Stimulated activated CD8-positive, alpha-beta memory T cell treated with anti-CD3 and anti-CD28 coated beads, Interleukin-15, amount 100 ng/mL, for 48 hours (primary cell): ENCODE results near the gene NUDT4.
"Not testable (repeated sequence)": the region's sequence is repeated elsewhere in the genome, so short reads cannot be mapped to it uniquely, and the experiment has no call there.

Experiments used
- DNase-seq, 2 donors: peaks; one replicate each; pipeline ENCODE4 v3.0.0-alpha.2; 2020; ENCODE audit warnings: low read depth in 2 of 2

NUDT4 gene

DNA sequence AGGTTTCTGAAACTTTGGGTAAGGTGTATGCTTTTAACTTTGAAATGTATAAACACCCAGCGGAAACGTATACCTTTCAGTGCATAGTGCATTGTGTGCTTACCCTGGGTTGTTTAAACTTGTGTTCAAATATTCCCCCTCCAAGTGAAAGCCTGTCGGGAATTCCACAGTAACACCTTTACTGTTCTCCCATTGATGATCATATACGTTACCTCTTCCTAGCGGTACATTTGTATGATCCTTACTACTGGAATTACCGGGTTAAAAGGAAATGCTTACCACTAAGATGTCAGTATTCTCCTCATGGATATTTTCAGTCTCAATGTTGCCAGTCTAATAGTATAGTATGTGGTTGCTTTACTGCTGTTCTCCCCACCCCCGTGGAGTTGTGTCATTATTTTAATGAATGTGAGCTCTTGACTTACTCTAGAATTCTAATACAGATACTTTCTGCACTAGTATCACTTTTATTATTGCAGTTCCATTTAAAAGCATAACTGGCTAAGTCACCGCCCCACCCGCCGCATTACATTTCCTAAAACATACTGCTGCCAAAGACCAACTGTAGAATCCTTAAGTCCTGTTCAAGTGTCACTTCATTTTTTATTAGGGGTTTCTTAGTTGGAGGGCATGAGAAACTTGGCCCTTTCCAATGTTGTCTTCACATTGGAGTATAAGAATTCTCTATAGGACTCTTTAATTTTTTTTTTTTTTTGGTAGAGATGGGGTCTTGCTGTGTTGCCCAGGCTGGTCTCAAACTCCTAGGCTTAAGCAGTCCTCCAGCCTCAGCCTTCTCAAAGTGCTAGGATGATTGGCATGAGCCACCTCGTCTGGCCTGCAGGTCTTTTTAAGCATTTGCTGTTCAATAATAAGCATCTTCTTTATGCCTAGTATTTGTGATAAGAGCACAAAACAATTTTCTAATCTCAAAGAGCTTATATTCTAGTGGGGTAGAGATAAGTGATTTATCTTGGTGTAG, 24.9 kb downstream of the NUDT4 start:
- DNase-seq: no peak

GRCh38 chr12:93403988-93404803, 26.5 kb downstream of the NUDT4 start:
- DNase-seq: no peak

DNA sequence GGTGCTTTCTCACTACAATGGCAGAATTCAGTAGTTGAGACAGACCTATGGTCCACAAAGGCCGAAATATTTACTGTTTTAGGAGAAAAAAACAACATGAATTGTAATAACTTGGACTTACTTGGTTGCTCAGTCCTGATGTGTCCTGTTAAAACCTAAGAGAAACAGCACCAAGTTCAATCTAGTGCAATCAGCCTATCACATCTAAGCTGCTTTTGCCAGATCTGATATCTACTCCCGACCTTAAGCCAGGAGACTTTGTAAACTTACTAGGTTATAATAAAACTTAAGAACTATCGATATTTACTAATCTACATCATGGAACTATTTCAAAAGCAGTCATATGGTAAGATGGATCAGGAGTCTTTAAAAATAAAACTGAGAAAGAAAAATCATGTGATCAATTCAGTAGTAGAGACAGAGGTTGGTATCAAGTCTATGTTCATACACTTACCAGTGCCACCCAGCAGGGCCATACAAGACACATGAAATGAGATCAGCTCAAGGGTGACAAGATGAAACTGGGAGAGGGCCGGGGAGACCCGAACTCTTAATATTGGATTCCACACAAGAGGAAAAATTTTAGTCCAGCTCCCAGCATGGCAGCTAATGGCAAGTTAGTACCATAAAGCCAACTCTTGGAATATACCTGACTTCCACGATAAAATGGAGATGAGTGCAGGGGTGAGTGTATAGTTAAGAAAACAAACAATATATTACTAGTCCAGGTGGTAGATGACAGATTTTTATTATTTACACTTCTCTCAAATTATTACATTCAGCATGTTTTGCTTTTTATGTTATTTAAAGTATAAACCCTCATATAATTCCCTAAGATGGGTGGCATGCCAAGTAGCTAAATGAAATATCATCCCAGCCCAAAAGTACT, 27.5 kb downstream of the NUDT4 start:
- DNase-seq: no peak

- DNase-seq: no peak
Observed at GRCh38 chr12:93407054-93407962, 29.6 kb downstream of the NUDT4 start.

DNA sequence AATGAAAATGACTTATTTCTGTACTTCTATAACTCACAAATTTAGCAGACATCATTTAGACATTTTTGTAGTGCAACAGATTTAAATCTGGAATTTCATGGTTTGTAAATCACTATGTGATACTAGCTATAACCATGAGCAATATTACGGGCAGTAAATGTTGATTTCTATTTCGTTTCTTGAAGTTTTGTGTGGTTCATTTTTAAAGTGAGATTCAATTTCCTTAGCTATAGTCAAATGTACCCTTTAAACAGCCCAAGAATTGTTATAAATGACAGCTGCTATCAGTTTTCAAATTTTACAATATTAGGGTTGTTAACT, 30.2 kb downstream of the NUDT4 start:
- no peak for DNase-seq

GRCh38 chr12:93408813-93409212, 31.1 kb downstream of the NUDT4 start:
- no peak for DNase-seq

DNA sequence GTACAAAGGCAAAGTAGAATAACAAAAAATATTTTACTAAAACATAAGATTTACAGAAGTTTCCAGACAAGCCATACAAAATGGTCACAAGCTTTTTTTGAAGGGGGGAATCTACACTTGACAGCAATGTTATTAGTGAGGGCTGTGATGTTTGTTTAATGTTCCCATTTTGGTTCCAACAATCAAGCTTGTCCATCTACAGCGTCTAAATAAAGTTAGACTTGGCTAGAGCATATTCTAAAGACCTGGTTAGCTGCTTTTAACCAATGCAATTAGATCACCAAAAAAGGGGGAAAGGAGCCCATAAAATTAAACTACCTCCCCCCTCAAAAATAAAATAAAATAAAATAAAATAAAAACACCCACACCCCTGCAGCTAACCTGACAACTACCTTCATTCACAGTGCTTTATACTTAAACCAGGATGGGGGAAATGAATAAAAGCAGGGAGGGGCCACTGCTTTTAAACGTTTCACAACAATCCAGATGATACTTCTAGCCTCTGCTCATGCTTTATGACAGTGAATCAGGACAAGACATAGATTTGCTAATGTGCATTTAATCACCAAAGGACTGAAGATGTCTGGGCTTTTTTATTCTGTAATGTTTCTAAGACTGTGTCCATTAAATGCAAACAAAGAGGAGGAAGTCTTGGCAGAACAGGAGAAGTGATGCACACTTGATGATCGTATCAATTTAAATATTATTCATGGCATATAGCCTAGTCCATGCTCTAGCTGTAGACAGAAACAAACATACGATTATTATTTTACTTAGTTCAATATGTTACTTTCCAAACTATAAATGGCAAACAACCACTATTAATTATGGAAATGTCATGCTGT, 31.8 kb downstream of the NUDT4 start:
- not testable (repeated sequence) for DNase-seq

GRCh38 chr12:93411060-93411459, 33.3 kb downstream of the NUDT4 start:
- DNase-seq: not testable (repeated sequence)

DNA sequence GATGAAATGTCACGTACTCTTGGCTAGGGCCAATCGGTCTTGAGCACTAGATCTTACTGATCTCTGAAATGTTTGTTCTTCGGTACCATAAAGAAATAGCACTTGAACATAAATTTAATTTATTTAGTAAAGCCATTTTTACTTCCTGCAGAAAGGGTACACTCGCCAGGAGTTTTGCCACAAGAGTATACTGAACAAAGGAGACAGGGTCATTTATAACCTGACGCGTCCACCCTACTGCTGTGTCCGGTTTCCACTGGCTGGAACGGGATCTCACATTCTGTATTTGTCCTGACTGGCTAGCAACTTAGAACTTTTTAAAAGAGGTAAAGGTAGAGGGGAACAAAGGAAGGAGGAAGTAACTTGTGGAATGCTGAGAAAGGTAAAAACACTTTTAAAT, 34.7 kb downstream of the NUDT4 start:
- DNase-seq: not testable (repeated sequence)

DNA sequence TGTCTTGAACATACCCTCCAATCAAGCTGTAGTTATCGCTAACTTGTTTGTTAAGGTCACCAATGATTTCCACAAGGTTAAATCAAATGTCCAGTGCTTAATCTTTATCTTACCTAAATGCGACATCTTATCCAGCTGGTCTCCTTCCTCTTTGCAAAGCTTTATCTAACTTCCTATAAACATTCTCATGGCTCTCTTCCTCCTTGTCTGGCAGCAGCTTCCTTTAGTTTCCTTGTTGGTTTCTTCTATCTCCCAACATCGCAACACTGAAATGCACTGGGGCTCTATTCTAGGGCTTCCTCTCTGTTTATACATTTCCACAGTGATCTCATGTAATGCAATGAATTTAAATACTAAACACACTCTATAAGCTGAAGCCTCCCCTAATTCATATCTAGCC, 35.3 kb downstream of the NUDT4 start:
- DNase-seq: no peak

- no peak for DNase-seq
Observed at GRCh38 chr12:93415723-93416464, 38.2 kb downstream of the NUDT4 start.

GRCh38 chr12:93417967-93418480, 40.3 kb downstream of the NUDT4 start:
- no peak for DNase-seq

DNA sequence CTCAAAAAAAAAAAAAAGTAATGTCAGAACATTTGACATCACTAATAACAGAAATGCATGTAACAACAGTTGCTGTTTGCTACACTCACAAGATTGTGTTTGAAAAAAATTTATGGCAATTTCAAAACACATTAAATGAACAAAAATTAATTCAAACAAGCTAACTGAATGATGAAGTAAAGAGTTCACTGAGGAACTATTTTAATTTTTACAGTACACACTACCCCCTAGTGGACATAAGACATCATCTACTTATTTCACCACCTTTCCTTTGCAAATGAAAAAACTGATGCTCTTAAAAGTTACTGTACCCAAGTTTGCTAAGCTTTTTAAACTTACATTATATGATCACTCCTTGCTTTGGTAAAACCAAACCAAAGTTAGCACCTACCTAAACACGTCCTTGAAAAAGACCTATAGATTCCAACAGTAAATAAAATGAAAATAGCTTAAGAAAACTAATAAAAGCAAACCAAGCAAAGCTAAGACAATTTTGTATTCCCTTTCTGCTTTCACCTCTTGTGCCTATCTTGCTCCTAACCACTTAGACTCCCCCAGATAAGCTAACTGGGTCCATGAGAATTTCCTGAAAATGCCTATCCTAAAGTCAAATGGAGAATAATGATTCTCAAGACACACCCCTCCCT, 41.8 kb downstream of the NUDT4 start:
- DNase-seq: no peak

- no peak for DNase-seq
Observed at GRCh38 chr12:93422050-93422449, 44.3 kb downstream of the NUDT4 start.

DNA sequence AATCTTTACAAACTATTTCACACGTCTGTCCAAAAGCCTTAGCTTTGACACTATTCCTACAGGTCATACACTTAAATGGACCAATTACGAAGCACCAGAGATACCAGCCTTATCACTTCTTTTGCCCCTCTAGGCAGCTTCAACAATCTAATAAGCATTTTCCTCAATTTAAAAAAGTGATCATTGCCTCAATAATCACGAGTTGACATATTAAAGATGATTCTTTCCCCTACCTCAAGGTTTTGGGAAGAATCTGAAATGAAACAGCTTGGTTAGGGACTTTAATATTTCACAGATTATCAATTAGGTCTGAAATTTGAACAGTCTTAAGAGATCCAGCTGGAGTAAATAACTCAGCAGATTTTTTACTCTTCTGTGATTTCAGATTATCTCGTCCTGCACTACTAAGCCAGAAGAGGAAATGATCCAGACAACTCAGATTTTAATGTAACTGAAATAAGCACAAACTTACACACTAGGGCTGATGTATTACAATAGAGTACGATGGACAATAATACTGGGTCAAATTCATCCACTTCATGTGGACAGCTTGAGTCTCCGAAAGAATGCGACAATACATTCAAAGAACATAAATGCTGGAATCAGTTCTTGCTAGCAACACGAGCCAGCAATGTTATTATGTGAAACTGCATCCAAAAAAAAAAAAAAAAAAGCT, 48.1 kb downstream of the NUDT4 start:
- DNase-seq: no peak

- DNase-seq: no peak
Observed at GRCh38 chr12:93426412-93426805, 48.7 kb downstream of the NUDT4 start.

DNA sequence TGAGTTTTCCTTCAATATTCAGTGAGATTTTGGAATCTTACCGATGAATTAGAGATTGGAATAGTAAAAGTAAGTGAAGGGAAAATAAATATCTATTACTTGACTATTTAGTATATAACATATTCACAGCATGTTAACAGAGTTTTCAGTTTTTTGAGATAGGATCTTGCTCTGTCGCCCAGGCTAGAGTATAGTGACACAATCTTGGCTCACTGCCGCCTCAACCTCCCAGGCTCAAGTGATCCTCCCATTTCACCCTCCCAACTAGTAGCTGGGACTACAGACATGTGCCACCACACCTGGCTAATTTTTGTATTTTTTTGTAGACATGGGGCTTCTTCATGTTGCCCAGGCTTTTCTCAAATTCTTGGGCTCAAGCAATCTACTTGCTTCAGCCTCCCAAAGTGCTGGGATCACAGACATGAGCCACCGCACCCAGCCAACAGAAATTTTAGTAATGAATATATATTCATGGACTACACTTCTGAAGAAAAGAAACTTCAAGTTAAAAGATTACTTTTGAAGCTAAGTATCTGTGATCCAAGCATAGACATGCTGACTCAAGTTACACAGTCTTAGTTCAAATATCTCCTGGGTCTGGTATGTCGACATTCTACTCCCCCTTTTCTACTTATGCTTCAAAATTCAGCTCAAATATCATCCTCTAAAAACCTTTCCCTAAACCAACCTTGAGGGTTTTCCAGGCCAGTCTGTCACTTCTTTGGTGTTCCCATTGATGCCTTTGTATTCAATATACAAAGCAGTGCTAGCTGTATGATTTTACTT, 50.2 kb downstream of the NUDT4 start:
- DNase-seq: no peak
